ENCODE results near the gene HEG1. TPM values are rescaled to one million over a fixed set of nuclear protein-coding genes. Genes with fewer than 3 reads are reported as not detected.

The HEG1 gene
- total and polyA plus RNA-seq, 2 of the 4 experiments (the other 2 are of a cell fraction) = 25.6 to 43.4 TPM

DNA sequence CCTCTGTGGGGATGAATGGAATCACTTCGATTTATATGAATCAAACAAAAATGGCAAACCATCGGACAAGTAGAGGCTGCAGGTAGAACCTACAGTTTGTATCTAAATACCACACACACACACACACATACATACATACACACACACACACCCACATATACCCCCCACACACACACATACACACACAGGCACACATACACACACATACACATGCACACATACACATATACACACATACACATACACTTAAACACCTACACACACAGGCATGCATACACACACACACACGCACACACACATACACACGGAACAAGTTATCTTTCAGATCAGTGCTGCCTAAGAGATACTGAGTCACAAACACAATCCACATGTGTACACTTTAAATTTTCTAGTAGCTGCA, 24.3 kb downstream of the HEG1 start:
- Histone ChIP-seq H3K4me1 (ENCODE audit: control insufficient read depth, insufficient read depth, low read length) (peaks cover 8% of the 10 kb centered on the region), H3K4ac (ENCODE audit: low read depth, low read length) (no peak overlapping the region), H3K9me3 (ENCODE audit: control insufficient read depth, insufficient read depth, low read length) (no peaks in the 10 kb centered on the region), H3K14ac (replicated peaks; ENCODE audit: low read depth, low read length) (no peak overlapping the region), H4K8ac (ENCODE audit: low read depth in 2 of 2, low read length in 2 of 2) (no peak overlapping the region), H2BK20ac (ENCODE audit: low read depth, low read length) (no peak overlapping the region), H2BK5ac (ENCODE audit: low read depth, low read length, poor library complexity, severe bottlenecking) (peak overlapping the region; percentile 69), H2AFZ (replicated peaks; ENCODE audit: low read length, poor library complexity) (no peak overlapping the region), H3K9ac (ENCODE audit: low read depth, low read length) (no peak overlapping the region), H3K79me1 (ENCODE audit: low read depth in 1 of 2, low read length in 2 of 2) (peaks cover 53 to 75% of the 10 kb centered on the region in 2 experiments), H3K27me3 (ENCODE audit: control insufficient read depth, insufficient read depth, low read length) (no peaks in the 10 kb centered on the region), H2AK9ac (replicated peaks; ENCODE audit: low read depth, low read length, poor library complexity) (no peak overlapping the region), H4K20me1 (ENCODE audit: insufficient read depth, low read length) (peaks cover 59% of the 10 kb centered on the region), H4K91ac (ENCODE audit: insufficient read depth, low read depth, low read length) (no peak overlapping the region), H3K4me3 (ENCODE audit: insufficient read depth, low read depth, low read length) (no peak overlapping the region), H3K18ac (ENCODE audit: low read depth, low read length) (no peak overlapping the region), H4K5ac (ENCODE audit: low read depth, low read length) (no peak overlapping the region), H3K9me1 (ENCODE audit: insufficient read depth, low read length) (peaks cover 29% of the 10 kb centered on the region), H3K27ac (ENCODE audit: insufficient read depth, low read length) (no peak overlapping the region), H3K4me2 (ENCODE audit: low read depth, low read length) (no peak overlapping the region), H2BK120ac (ENCODE audit: low read depth, low read length) (no peak overlapping the region), H2BK15ac (ENCODE audit: low read depth, low read length) (no peak overlapping the region), H2AK5ac (ENCODE audit: low read depth, low read length) (no peak overlapping the region), H3K23ac (ENCODE audit: low read depth, low read length) (no peak overlapping the region), H3K36me3 (ENCODE audit: control insufficient read depth, insufficient read depth, low read length) (peaks cover 30% of the 10 kb centered on the region), H3K56ac (ENCODE audit: extremely low read depth, insufficient read depth, low read length) (no peak overlapping the region)
- dilution Hi-C loops (cut with HindIII; ENCODE audit: low sequenced_read_pairs, unreplicated experiment) = no loop called here
- in situ Hi-C loops (cut with MboI; ENCODE audit: low sequenced_read_pairs) = no loop called here
- ATAC-seq (ENCODE audit: low read depth) (no peak), DNase-seq (no peak)
- intact Hi-C loops (cut with micrococcal nuclease) = no loop called here
- CTCF ChIA-PET = no interaction called here
- WGBS, 2 experiments (ENCODE audit: extremely low coverage in 2 of 2, insufficient read length in 1 of 2) = no CpG with 5 or more reads among the region's 4 CpGs
- POLR2A ChIA-PET (ENCODE audit: unreplicated experiment) = no interaction called here
- no TSS peak for BruUV-seq (replicated peaks)
- TF ChIP-seq RCOR1 (IDR thresholded peaks at IDR 0.05; ENCODE audit: insufficient replicate concordance, low read length) (no peak), RAD21 (IDR thresholded peaks at IDR 0.05; ENCODE audit: low read length) (no peak), CEBPB (IDR thresholded peaks at IDR 0.05; ENCODE audit: low read depth, low read length) (no peak), BHLHE40 (IDR thresholded peaks at IDR 0.05; ENCODE audit: low read depth, low read length) (no peak), MAZ (IDR thresholded peaks at IDR 0.05; ENCODE audit: borderline replicate concordance, low read depth, low read length) (no peak), POLR2A (IDR thresholded peaks at IDR 0.05; ENCODE audit: low read depth, low read length) (no peak), MXI1 (IDR thresholded peaks at IDR 0.05; ENCODE audit: borderline replicate concordance, low read depth, low read length) (no peak), RFX5 (IDR thresholded peaks at IDR 0.05; ENCODE audit: low read depth, low read length) (no peak), USF2 (IDR thresholded peaks at IDR 0.05; ENCODE audit: low read depth, low read length) (no peak), NFE2L2 (IDR thresholded peaks at IDR 0.05; ENCODE audit: low read depth, low read length) (no peak), CHD1 (IDR thresholded peaks at IDR 0.05; ENCODE audit: low read depth, low read length) (no peak), FOS (IDR thresholded peaks at IDR 0.05; ENCODE audit: low read depth, low read length) (no peak), SMC3 (IDR thresholded peaks at IDR 0.05; ENCODE audit: low read depth, low read length) (no peak), MAFK (IDR thresholded peaks at IDR 0.05; ENCODE audit: low read depth, low read length) (no peak)
- TF ChIP-seq, protein P1, sequence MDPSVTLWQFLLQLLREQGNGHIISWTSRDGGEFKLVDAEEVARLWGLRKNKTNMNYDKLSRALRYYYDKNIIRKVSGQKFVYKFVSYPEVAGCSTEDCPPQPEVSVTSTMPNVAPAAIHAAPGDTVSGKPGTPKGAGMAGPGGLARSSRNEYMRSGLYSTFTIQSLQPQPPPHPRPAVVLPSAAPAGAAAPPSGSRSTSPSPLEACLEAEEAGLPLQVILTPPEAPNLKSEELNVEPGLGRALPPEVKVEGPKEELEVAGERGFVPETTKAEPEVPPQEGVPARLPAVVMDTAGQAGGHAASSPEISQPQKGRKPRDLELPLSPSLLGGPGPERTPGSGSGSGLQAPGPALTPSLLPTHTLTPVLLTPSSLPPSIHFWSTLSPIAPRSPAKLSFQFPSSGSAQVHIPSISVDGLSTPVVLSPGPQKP (IDR thresholded peaks at IDR 0.05; ENCODE audit: borderline replicate concordance, low read depth, low read length) = no peak
- TF ChIP-seq, protein P2, sequence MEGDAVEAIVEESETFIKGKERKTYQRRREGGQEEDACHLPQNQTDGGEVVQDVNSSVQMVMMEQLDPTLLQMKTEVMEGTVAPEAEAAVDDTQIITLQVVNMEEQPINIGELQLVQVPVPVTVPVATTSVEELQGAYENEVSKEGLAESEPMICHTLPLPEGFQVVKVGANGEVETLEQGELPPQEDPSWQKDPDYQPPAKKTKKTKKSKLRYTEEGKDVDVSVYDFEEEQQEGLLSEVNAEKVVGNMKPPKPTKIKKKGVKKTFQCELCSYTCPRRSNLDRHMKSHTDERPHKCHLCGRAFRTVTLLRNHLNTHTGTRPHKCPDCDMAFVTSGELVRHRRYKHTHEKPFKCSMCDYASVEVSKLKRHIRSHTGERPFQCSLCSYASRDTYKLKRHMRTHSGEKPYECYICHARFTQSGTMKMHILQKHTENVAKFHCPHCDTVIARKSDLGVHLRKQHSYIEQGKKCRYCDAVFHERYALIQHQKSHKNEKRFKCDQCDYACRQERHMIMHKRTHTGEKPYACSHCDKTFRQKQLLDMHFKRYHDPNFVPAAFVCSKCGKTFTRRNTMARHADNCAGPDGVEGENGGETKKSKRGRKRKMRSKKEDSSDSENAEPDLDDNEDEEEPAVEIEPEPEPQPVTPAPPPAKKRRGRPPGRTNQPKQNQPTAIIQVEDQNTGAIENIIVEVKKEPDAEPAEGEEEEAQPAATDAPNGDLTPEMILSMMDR (conservative IDR thresholded peaks at IDR 0.05; ENCODE audit: low read depth, low read length) = no peak
